ENCODE results near the gene BZW1.
A peak's percentile ranks its signal among the peaks of the same experiment; 100 is the strongest.

DNA sequence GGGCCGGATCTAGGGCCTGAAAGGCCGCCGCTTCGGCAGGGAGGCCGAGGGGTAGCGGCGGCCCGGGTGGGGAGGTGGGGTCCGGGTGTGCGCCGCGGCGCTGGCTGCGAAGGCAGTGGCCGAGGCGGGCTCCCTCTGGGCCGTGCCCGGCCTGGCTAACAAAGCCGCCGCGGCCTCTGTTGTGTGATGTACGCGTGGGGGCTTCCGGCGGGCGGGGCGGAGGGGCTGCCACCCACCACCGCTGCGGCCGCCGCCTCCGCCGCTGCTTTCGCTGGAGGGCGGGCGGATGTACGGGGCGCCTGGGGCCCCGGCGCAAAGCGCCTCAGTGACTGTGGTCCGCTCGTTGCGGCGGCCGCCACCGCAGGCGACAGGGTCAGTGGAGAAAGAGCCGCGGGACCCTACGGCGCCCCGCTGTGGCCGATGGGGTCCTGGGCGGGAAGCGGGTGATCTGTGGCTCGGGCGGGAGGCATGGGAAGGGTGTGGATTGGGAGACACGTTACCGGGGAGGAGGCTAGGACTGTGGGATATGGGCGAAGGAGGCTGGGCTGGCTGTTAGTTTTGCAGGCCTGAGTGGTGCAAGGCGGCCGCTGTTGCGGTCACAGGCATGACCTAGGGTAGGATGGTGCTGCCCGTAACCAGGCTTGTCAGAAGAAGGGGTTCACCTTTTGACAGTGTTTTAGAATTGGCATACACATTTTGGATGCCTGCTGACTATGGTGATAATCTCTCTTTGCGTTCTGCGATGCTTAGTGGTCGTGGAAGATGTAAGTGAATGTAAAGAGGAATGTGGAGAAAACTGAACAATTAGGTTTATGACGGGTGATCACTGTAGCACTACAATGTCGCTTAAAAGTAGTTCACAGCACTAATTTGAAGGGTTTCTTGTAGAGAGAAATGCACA is 662 bp downstream of the BZW1 start:
- TF ChIP-seq, protein P1, sequence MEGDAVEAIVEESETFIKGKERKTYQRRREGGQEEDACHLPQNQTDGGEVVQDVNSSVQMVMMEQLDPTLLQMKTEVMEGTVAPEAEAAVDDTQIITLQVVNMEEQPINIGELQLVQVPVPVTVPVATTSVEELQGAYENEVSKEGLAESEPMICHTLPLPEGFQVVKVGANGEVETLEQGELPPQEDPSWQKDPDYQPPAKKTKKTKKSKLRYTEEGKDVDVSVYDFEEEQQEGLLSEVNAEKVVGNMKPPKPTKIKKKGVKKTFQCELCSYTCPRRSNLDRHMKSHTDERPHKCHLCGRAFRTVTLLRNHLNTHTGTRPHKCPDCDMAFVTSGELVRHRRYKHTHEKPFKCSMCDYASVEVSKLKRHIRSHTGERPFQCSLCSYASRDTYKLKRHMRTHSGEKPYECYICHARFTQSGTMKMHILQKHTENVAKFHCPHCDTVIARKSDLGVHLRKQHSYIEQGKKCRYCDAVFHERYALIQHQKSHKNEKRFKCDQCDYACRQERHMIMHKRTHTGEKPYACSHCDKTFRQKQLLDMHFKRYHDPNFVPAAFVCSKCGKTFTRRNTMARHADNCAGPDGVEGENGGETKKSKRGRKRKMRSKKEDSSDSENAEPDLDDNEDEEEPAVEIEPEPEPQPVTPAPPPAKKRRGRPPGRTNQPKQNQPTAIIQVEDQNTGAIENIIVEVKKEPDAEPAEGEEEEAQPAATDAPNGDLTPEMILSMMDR (optimal IDR thresholded peaks at IDR 0.05 in 1 of 3, IDR thresholded peaks at IDR 0.05 in 1 of 3, conservative IDR thresholded peaks at IDR 0.05 in 1 of 3; ENCODE audit: extremely low read depth in 1 of 3, insufficient read depth in 2 of 3, low read length in 3 of 3) = peak; percentile 34 to 77 (median 57)
- TF ChIP-seq EZH2 (IDR thresholded peaks at IDR 0.05; ENCODE audit: low read length) = no peak
